SU-DHL-6 (cell line): ENCODE measurements around the gene KNCN.

Experiments used
- H2AFZ ChIP-seq: fragments of 200-600 bp; sonication (generic); 2 replicates; pipeline ENCODE4 v1.6.1; 2014; ENCODE audit warnings: low read depth, mild to moderate bottlenecking, moderate library complexity, mixed read lengths, antibody characterized with exemption, low read length; ENCODE audit not compliant: severe bottlenecking
- H3F3A ChIP-seq: fragments of 200-600 bp; shearing (Covaris generic); 2 replicates; pipeline ENCODE4 v1.6.0; 2016; ENCODE audit warnings: antibody characterized with exemption, mild to moderate bottlenecking; ENCODE audit not compliant: insufficient read depth
- H3K27ac ChIP-seq: fragments of 200-600 bp; sonication (generic); 2 replicates; pipeline ENCODE4 v1.5.1; 2016; ENCODE audit warnings: low read depth, mild to moderate bottlenecking, low read length, moderate library complexity, mixed read lengths
- H3K27me3 ChIP-seq: fragments of 200-600 bp; sonication (generic), shearing (Covaris generic); 2 replicates; pipeline ENCODE4 v1.6.0; 2014; ENCODE audit warnings: mild to moderate bottlenecking, low read length
- H3K36me3 ChIP-seq: fragments of 200-600 bp; sonication (generic); 2 replicates; pipeline ENCODE4 v1.6.1; 2014; ENCODE audit warnings: mild to moderate bottlenecking, low read length, mixed read lengths
- H3K4me2 ChIP-seq: fragments of 300-600, 200-600 bp; shearing (Covaris generic), sonication (generic); 2 replicates; pipeline ENCODE4 v1.6.0; 2014; ENCODE audit warnings: low read length, low read depth, mild to moderate bottlenecking; ENCODE audit not compliant: poor library complexity, severe bottlenecking
- H3K4me3 ChIP-seq: fragments of 200-600 bp; sonication (generic); 2 replicates; pipeline ENCODE4 v1.5.1; 2014; ENCODE audit warnings: antibody characterized with exemption, low read length, mild to moderate bottlenecking, mixed read lengths; ENCODE audit not compliant: insufficient read depth, poor library complexity, severe bottlenecking
- H3K79me2 ChIP-seq: fragments of 200-600 bp; sonication (generic); 2 replicates; pipeline ENCODE4 v1.6.1; 2014; ENCODE audit warnings: mild to moderate bottlenecking, low read length, moderate library complexity; ENCODE audit not compliant: insufficient read depth
- H3K9ac ChIP-seq: fragments of 200-600 bp; sonication (generic); 2 replicates; pipeline ENCODE4 v1.7.0; 2014; ENCODE audit warnings: mild to moderate bottlenecking, low read length
- H3K9me2 ChIP-seq: fragments of 200-600 bp; sonication (generic); replicated peaks from 2 replicates; pipeline ENCODE4 v1.6.1; 2014; ENCODE audit warnings: low read length; ENCODE audit not compliant: insufficient read depth
- H3K9me3 ChIP-seq: fragments of 200-600 bp; sonication (generic); 2 replicates; pipeline ENCODE4 v1.6.1; 2014; ENCODE audit warnings: low read length, mixed read lengths; ENCODE audit not compliant: insufficient read depth
- H4K20me1 ChIP-seq: fragments of 200-600 bp; sonication (generic); 2 replicates; pipeline ENCODE4 v1.6.1; 2014; ENCODE audit warnings: low read depth, mild to moderate bottlenecking, antibody characterized with exemption, low read length, moderate library complexity, mixed read lengths
- EZH2phosphoT487 ChIP-seq: fragments of 200-600 bp; sonication (generic), shearing (Covaris generic); conservative IDR thresholded peaks from 2 replicates; pipeline ENCODE4 v1.6.1; 2018; ENCODE audit warnings: mild to moderate bottlenecking, antibody characterized with exemption, low read length, moderate library complexity, mixed read lengths
- TF ChIP-seq, protein P1 (sequence below): fragments of 200-600 bp; sonication (generic); IDR thresholded peaks from one replicate; pipeline ENCODE4 v1.5.1; 2017; ENCODE audit warnings: antibody characterized with exemption, mild to moderate bottlenecking, low read length, moderate library complexity; ENCODE audit not compliant: insufficient read depth, poor library complexity, severe bottlenecking

The KNCN gene

DNA sequence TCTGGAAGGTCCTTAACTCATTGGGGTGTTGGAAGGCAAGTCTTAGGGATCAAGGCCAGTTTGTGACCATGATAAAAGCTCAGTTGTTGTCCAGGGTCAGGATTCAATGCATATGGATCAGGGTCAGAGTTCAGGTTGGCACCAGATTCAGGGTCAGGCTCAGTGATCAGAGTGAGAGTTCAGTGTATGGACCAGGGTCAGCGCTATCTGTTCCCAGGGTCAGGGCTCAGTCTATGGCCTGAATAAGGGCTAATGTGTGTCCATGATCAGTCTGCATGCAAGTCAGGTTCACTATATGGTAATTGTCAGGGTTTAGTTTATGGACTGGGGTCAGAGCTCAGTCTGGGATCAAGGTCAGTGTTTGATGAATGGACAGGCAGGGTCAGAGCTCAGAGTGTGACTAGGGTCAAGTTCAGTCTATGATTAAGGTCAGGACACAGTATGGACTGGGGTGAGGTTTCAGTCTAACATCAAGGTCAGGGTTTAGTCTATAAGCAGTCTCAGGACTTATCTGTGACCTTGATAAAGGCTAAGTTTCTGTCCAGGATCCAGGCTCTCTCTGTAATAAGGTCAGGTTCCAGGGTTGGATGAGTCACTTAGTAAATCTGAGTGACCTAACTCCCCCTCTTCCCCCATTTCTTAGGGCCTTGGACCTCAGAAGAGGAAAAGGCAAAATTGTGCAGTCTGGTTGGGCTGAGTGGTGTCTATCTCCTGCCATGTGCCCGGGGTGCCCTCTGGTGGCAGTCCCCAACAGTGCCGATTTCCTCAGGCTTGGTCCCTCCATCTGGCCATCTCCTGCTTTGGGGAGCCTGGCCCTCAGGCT, 23.8 kb downstream of the KNCN start:
- TF ChIP-seq EZH2phosphoT487 = no peak
- TF ChIP-seq, protein P1, sequence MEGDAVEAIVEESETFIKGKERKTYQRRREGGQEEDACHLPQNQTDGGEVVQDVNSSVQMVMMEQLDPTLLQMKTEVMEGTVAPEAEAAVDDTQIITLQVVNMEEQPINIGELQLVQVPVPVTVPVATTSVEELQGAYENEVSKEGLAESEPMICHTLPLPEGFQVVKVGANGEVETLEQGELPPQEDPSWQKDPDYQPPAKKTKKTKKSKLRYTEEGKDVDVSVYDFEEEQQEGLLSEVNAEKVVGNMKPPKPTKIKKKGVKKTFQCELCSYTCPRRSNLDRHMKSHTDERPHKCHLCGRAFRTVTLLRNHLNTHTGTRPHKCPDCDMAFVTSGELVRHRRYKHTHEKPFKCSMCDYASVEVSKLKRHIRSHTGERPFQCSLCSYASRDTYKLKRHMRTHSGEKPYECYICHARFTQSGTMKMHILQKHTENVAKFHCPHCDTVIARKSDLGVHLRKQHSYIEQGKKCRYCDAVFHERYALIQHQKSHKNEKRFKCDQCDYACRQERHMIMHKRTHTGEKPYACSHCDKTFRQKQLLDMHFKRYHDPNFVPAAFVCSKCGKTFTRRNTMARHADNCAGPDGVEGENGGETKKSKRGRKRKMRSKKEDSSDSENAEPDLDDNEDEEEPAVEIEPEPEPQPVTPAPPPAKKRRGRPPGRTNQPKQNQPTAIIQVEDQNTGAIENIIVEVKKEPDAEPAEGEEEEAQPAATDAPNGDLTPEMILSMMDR = peak; percentile 87
- no peak overlapping the region for H3K27ac ChIP-seq
- H3F3A ChIP-seq = no peaks in the 10 kb centered on the region
- H3K9ac ChIP-seq = no peak overlapping the region
- no peaks in the 10 kb centered on the region for H3K9me2 ChIP-seq
- H3K4me2 ChIP-seq = no peak overlapping the region
- H3K4me3 ChIP-seq = no peak overlapping the region
- H4K20me1 ChIP-seq = no peaks in the 10 kb centered on the region
- no peak overlapping the region for H2AFZ ChIP-seq
- H3K79me2 ChIP-seq = no peaks in the 10 kb centered on the region
- no peaks in the 10 kb centered on the region for H3K9me3 ChIP-seq
- H3K27me3 ChIP-seq = no peaks in the 10 kb centered on the region
- H3K36me3 ChIP-seq = no peaks in the 10 kb centered on the region

DNA sequence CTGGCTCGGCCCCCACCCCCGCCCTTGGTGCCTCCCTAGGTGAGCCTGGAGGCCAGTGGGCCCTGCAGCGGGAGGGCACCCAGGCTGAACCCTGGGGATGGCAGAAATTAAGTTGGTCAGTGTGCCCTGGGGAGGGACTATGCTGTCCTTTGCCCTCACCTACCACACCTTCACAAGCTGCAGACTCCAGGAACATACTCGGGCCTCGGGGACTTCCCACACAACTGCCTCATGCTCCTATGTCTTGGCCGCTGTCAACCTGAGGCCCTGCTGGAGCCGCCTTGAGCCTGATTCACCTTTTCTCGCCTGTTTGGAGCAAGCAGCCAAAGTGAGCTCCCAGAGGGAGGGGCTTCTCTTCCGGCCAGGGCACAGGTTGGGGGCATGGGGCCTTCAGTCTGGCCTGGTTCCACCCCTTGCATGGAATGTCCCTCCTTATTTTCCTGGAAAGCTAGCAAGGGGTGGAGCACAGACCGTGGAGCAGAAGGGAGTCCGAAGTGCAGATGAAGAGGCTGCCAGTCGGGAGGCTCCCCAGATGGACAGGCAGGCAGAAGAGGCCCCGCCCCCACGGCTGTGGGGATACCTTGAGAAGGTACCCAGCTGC, 24.7 kb downstream of the KNCN start:
- TF ChIP-seq EZH2phosphoT487 = no peak
- TF ChIP-seq, protein P1 = no peak
- no peak overlapping the region for H3K4me3 ChIP-seq

DNA sequence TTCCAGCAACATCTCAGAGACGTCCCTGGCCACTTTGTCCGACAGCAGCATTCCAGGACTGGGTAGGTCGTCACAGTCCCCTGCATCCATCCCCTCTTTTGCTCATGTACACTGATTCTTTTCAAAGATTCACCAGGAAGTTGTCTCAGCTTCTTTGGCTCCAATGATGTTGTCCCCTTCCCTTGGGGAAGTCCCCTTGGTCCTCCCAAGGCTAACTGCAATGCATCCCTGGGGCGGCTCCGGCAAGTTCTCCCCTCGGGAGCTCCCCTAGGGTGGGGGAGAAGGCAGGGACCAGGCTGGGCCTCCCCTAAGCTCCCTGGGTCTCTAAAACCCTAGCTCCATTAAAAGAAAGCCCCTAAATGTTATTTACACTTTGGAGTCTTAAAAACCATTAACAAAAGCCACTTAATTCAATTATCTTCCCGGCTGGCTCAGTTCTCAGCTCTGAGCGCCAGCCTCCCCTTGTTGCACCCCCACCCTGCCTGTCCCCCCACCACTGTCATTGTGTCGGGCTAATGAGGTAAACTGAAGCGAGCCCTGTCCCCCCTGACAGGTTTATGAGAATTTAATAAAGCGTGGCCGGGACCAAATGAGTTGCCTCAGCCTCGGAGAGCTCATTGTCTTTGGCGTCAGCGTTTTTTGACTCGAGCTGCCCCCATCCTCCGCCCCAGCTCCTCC, 25.3 kb downstream of the KNCN start:
- Histone ChIP-seq H3K4me2 (no peak overlapping the region), H3K9me3 (no peaks in the 10 kb centered on the region), H3K27ac (no peak overlapping the region), H3K4me3 (no peak overlapping the region), H3K79me2 (no peaks in the 10 kb centered on the region), H4K20me1 (no peaks in the 10 kb centered on the region), H3K9me2 (no peaks in the 10 kb centered on the region), H3K27me3 (no peaks in the 10 kb centered on the region), H3F3A (no peaks in the 10 kb centered on the region), H2AFZ (no peak overlapping the region), H3K36me3 (no peaks in the 10 kb centered on the region), H3K9ac (no peak overlapping the region)
- TF ChIP-seq, protein P1 = no peak
- no peak for TF ChIP-seq EZH2phosphoT487

More for the DNA sequence above, 24.7 kb downstream of the KNCN start:
- no peaks in the 10 kb centered on the region for H3K27me3 ChIP-seq
- H3K9me2 ChIP-seq = no peaks in the 10 kb centered on the region
- no peaks in the 10 kb centered on the region for H3K79me2 ChIP-seq
- no peaks in the 10 kb centered on the region for H3F3A ChIP-seq
- H3K27ac ChIP-seq = no peak overlapping the region
- no peaks in the 10 kb centered on the region for H4K20me1 ChIP-seq
- no peak overlapping the region for H2AFZ ChIP-seq
- no peak overlapping the region for H3K4me2 ChIP-seq
- no peaks in the 10 kb centered on the region for H3K9me3 ChIP-seq
- H3K36me3 ChIP-seq = no peaks in the 10 kb centered on the region
- H3K9ac ChIP-seq = no peak overlapping the region
